HG03378 (cell line): Measurements from ENCODE around the gene SRSF8.
"Not testable (repeated sequence)": the region's sequence is repeated elsewhere in the genome, so short reads cannot be mapped to it uniquely, and the experiment has no call there.

ENCODE experiments used
- ATAC-seq: cut with Tn5 transposase; IDR thresholded peaks from one replicate; pipeline ENCODE4 v1.9.1; 2021; ENCODE audit warnings: mild to moderate bottlenecking, moderate library complexity; ENCODE audit not compliant: unreplicated experiment

SRSF8 gene

GRCh38 chr11:95093548-95093947, 26.8 kb downstream of the SRSF8 start:
- ATAC-seq, result no peak

- peak; percentile 96 for ATAC-seq
These were observed 29.3 kb downstream of the SRSF8 start for GRCh38 chr11:95095858-95096587.

- ATAC-seq, result no peak
These were observed 30.5 kb downstream of the SRSF8 start for GRCh38 chr11:95097209-95097608.

GRCh38 chr11:95098826-95099225, 32.1 kb downstream of the SRSF8 start:
- no peak for ATAC-seq

- no peak for ATAC-seq
These were observed 33.5 kb downstream of the SRSF8 start for GRCh38 chr11:95100191-95100648.

GRCh38 chr11:95100856-95101507, 34.3 kb downstream of the SRSF8 start:
- no peak for ATAC-seq

GRCh38 chr11:95101935-95102334, 35.2 kb downstream of the SRSF8 start:
- no peak for ATAC-seq

- ATAC-seq, result no peak
These were observed 36.0 kb downstream of the SRSF8 start for GRCh38 chr11:95102733-95103132.

- ATAC-seq, result no peak
These were observed 37.0 kb downstream of the SRSF8 start for GRCh38 chr11:95103701-95104100.

- ATAC-seq, result no peak
These were observed 37.6 kb downstream of the SRSF8 start for GRCh38 chr11:95104121-95104830.

- ATAC-seq, result no peak
These were observed 38.1 kb downstream of the SRSF8 start for GRCh38 chr11:95104856-95105255.

- no peak for ATAC-seq
These were observed 41.5 kb downstream of the SRSF8 start for GRCh38 chr11:95108159-95108611.

GRCh38 chr11:95108671-95109551, 42.2 kb downstream of the SRSF8 start:
- no peak for ATAC-seq

- not testable (repeated sequence) for ATAC-seq
These were observed 44.8 kb downstream of the SRSF8 start for GRCh38 chr11:95111471-95111870.

- no peak for ATAC-seq
These were observed 45.3 kb downstream of the SRSF8 start for GRCh38 chr11:95111923-95112540.

GRCh38 chr11:95115597-95115996, 48.9 kb downstream of the SRSF8 start:
- ATAC-seq, result no peak

GRCh38 chr11:95119361-95120060, 52.8 kb downstream of the SRSF8 start:
- no peak for ATAC-seq
